NCI-H1436 treated with DMSO at 0.1 percent for 48 hours (cell line): ENCODE data around the gene TMEM94.
"Not testable (repeated sequence)": the region's sequence is repeated elsewhere in the genome, so short reads cannot be mapped to it uniquely, and the experiment has no call there.

Experiments used
- DNase-seq: peaks from one replicate; lab custom pipeline; 2025; lab: John Stamatoyannopoulos, UW

Gene TMEM94

GRCh38 chr17:75476752-75477489, 20.5 kb downstream of the TMEM94 start:
- DNase-seq = no peak

- not testable (repeated sequence) for DNase-seq
Measured at GRCh38 chr17:75477490-75477862, 21.0 kb downstream of the TMEM94 start.

- DNase-seq = no peak
Measured at GRCh38 chr17:75478508-75478907, 22.1 kb downstream of the TMEM94 start.

- DNase-seq = no peak
Measured at GRCh38 chr17:75480281-75480680, 23.8 kb downstream of the TMEM94 start.

- DNase-seq = no peak
Measured at GRCh38 chr17:75481194-75482068, 25.0 kb downstream of the TMEM94 start.

GRCh38 chr17:75482098-75482942, 25.9 kb downstream of the TMEM94 start:
- DNase-seq = no peak

GRCh38 chr17:75485688-75486087, 29.3 kb downstream of the TMEM94 start:
- no peak for DNase-seq

GRCh38 chr17:75486151-75486550, 29.7 kb downstream of the TMEM94 start:
- no peak for DNase-seq

- no peak for DNase-seq
Measured at GRCh38 chr17:75486951-75487350, 30.5 kb downstream of the TMEM94 start.

- DNase-seq = no peak
Measured at GRCh38 chr17:75487351-75488070, 31.1 kb downstream of the TMEM94 start.

- no peak for DNase-seq
Measured at GRCh38 chr17:75488693-75489510, 32.5 kb downstream of the TMEM94 start.

GRCh38 chr17:75489511-75489955, 33.1 kb downstream of the TMEM94 start:
- DNase-seq = no peak

GRCh38 chr17:75490173-75490743, 33.8 kb downstream of the TMEM94 start:
- DNase-seq = no peak

GRCh38 chr17:75490953-75491649, 34.7 kb downstream of the TMEM94 start:
- no peak for DNase-seq

GRCh38 chr17:75491680-75492079, 35.2 kb downstream of the TMEM94 start:
- no peak for DNase-seq

GRCh38 chr17:75492555-75493168, 36.2 kb downstream of the TMEM94 start:
- no peak for DNase-seq

GRCh38 chr17:75493476-75494129, 37.2 kb downstream of the TMEM94 start:
- DNase-seq = no peak

- no peak for DNase-seq
Measured at GRCh38 chr17:75494326-75494877, 38.0 kb downstream of the TMEM94 start.
